Right kidney (tissue), 1 donor: ENCODE measurements around the gene PLCB1.
"Not testable (repeated sequence)": the region's sequence is repeated elsewhere in the genome, so short reads cannot be mapped to it uniquely, and the experiment has no call there.

Experiments
- DNase-seq: peaks from one replicate; pipeline ENCODE4 v3.0.0-alpha.2; 2016

The PLCB1 gene

GRCh38 chr20:8370774-8371173 lies 238.7 kb downstream of the PLCB1 start:
- no peak for DNase-seq

GRCh38 chr20:8372824-8373380 lies 240.8 kb downstream of the PLCB1 start:
- no peak for DNase-seq

- no peak for DNase-seq
Measured at GRCh38 chr20:8373579-8373978, 241.5 kb downstream of the PLCB1 start.

GRCh38 chr20:8375898-8376297 lies 243.8 kb downstream of the PLCB1 start:
- no peak for DNase-seq

- no peak for DNase-seq
Measured at GRCh38 chr20:8376940-8377339, 244.9 kb downstream of the PLCB1 start.

- DNase-seq, result not testable (repeated sequence)
Measured at GRCh38 chr20:8379125-8379524, 247.1 kb downstream of the PLCB1 start.

GRCh38 chr20:8385247-8385646 lies 253.2 kb downstream of the PLCB1 start:
- DNase-seq, result no peak

- no peak for DNase-seq
Measured at GRCh38 chr20:8386991-8387390, 254.9 kb downstream of the PLCB1 start.

GRCh38 chr20:8388141-8388540 lies 256.1 kb downstream of the PLCB1 start:
- DNase-seq, result no peak

GRCh38 chr20:8388707-8389106 lies 256.6 kb downstream of the PLCB1 start:
- DNase-seq, result no peak

- peak; percentile 18 for DNase-seq
Measured at GRCh38 chr20:8389381-8390036, 257.4 kb downstream of the PLCB1 start.

- DNase-seq, result no peak
Measured at GRCh38 chr20:8390037-8390433, 258.0 kb downstream of the PLCB1 start.

- no peak for DNase-seq
Measured at GRCh38 chr20:8390500-8390899, 258.4 kb downstream of the PLCB1 start.

GRCh38 chr20:8393381-8393780 lies 261.3 kb downstream of the PLCB1 start:
- DNase-seq, result no peak

GRCh38 chr20:8394308-8394945 lies 262.4 kb downstream of the PLCB1 start:
- no peak for DNase-seq

- no peak for DNase-seq
Measured at GRCh38 chr20:8395956-8396355, 263.9 kb downstream of the PLCB1 start.

- DNase-seq, result no peak
Measured at GRCh38 chr20:8398263-8399051, 266.4 kb downstream of the PLCB1 start.

GRCh38 chr20:8399947-8400346 lies 267.9 kb downstream of the PLCB1 start:
- no peak for DNase-seq

- no peak for DNase-seq
Measured at GRCh38 chr20:8400486-8400885, 268.4 kb downstream of the PLCB1 start.

GRCh38 chr20:8401556-8401955 lies 269.5 kb downstream of the PLCB1 start:
- no peak for DNase-seq

GRCh38 chr20:8402798-8403197 lies 270.7 kb downstream of the PLCB1 start:
- DNase-seq, result no peak

- DNase-seq, result no peak
Measured at GRCh38 chr20:8404912-8405635, 273.0 kb downstream of the PLCB1 start.

- no peak for DNase-seq
Measured at GRCh38 chr20:8406391-8406790, 274.3 kb downstream of the PLCB1 start.
